ENCODE results near the gene WDFY2. TPM values are rescaled to one million over a fixed set of nuclear protein-coding genes. Genes with fewer than 3 reads are reported as not detected.
A peak's percentile ranks its signal among the peaks of the same experiment; 100 is the strongest.

Gene WDFY2
- total RNA-seq, 1 donor from 2014 or later = 16.2 TPM

GRCh38 chr13:51811920-51812451, 227.7 kb downstream of the WDFY2 start:
- peaks cover 1% of the 10 kb centered on the region for H3K9me3 Mint-ChIP-seq (ENCODE audit: unreplicated experiment)
- H3K4me1 Mint-ChIP-seq (ENCODE audit: low read depth, unreplicated experiment) = peaks cover 10% of the 10 kb centered on the region
- Histone ChIP-seq H2AFZ (ENCODE audit: low read depth, low read length) (no peak overlapping the region), H3K9me3 (ENCODE audit: insufficient read depth, low read depth, low read length) (no peaks in the 10 kb centered on the region), H3K4me1 (ENCODE audit: insufficient read depth, low read length) (no peaks in the 10 kb centered on the region), H3K27ac (ENCODE audit: low read depth, low read length) (no peak overlapping the region), H3K79me2 (ENCODE audit: insufficient read depth, low read length) (no peaks in the 10 kb centered on the region), H3K36me3 (ENCODE audit: insufficient read depth, low read length) (no peaks in the 10 kb centered on the region), H3K27me3 (ENCODE audit: insufficient read depth, low read length) (peaks cover 16% of the 10 kb centered on the region), H3K9ac (ENCODE audit: low read length) (no peak overlapping the region), H3K4me3 (ENCODE audit: insufficient read depth, low read depth, low read length) (no peak overlapping the region), H3K4me2 (ENCODE audit: low read length) (no peak overlapping the region), H4K20me1 (ENCODE audit: insufficient read depth, low read length) (no peaks in the 10 kb centered on the region)
- no peak overlapping the region for H3K4me3 Mint-ChIP-seq (ENCODE audit: unreplicated experiment)
- no peak overlapping the region for H3K27ac Mint-ChIP-seq (ENCODE audit: unreplicated experiment)
- no peaks in the 10 kb centered on the region for H3K36me3 Mint-ChIP-seq (ENCODE audit: low read depth, unreplicated experiment)
- H3K27me3 Mint-ChIP-seq (ENCODE audit: low read depth, unreplicated experiment) = peaks cover 8% of the 10 kb centered on the region
- DNase-seq (ENCODE audit: low read depth) (no peak), FAIRE-seq (no peak)
- TF ChIP-seq EZH2 (IDR thresholded peaks at IDR 0.05; ENCODE audit: insufficient read depth, low read length) (no peak), CTCF (IDR thresholded peaks at IDR 0.05; ENCODE audit: insufficient read depth, low read depth, low read length) (no peak)

GRCh38 chr13:51814071-51814470, 229.8 kb downstream of the WDFY2 start:
- Mint-ChIP-seq H3K27me3 (ENCODE audit: low read depth, unreplicated experiment) (peaks cover 26% of the 10 kb centered on the region), H3K4me1 (ENCODE audit: low read depth, unreplicated experiment) (peaks cover 10% of the 10 kb centered on the region), H3K27ac (ENCODE audit: unreplicated experiment) (no peak overlapping the region), H3K36me3 (ENCODE audit: low read depth, unreplicated experiment) (no peaks in the 10 kb centered on the region), H3K9me3 (ENCODE audit: unreplicated experiment) (no peaks in the 10 kb centered on the region), H3K4me3 (ENCODE audit: unreplicated experiment) (no peak overlapping the region)
- no peaks in the 10 kb centered on the region for H3K79me2 ChIP-seq (ENCODE audit: insufficient read depth, low read length)
- no peaks in the 10 kb centered on the region for H4K20me1 ChIP-seq (ENCODE audit: insufficient read depth, low read length)
- H3K9me3 ChIP-seq (ENCODE audit: insufficient read depth, low read depth, low read length) = no peaks in the 10 kb centered on the region
- H3K27ac ChIP-seq (ENCODE audit: low read depth, low read length) = no peak overlapping the region
- H3K4me1 ChIP-seq (ENCODE audit: insufficient read depth, low read length) = no peaks in the 10 kb centered on the region
- H2AFZ ChIP-seq (ENCODE audit: low read depth, low read length) = no peak overlapping the region
- no peak overlapping the region for H3K4me3 ChIP-seq (ENCODE audit: insufficient read depth, low read depth, low read length)
- DNase-seq (ENCODE audit: low read depth) (no peak), FAIRE-seq (no peak)
- H3K9ac ChIP-seq (ENCODE audit: low read length) = no peak overlapping the region
- H3K36me3 ChIP-seq (ENCODE audit: insufficient read depth, low read length) = no peaks in the 10 kb centered on the region
- H3K4me2 ChIP-seq (ENCODE audit: low read length) = no peak overlapping the region
- no peak for TF ChIP-seq EZH2 (IDR thresholded peaks at IDR 0.05; ENCODE audit: insufficient read depth, low read length)
- TF ChIP-seq CTCF (IDR thresholded peaks at IDR 0.05; ENCODE audit: insufficient read depth, low read depth, low read length) = no peak
- peaks cover 36% of the 10 kb centered on the region for H3K27me3 ChIP-seq (ENCODE audit: insufficient read depth, low read length)

GRCh38 chr13:51814825-51815650, 230.8 kb downstream of the WDFY2 start:
- Mint-ChIP-seq H3K27me3 (ENCODE audit: low read depth, unreplicated experiment) (peaks cover 35% of the 10 kb centered on the region), H3K9me3 (ENCODE audit: unreplicated experiment) (no peaks in the 10 kb centered on the region), H3K27ac (ENCODE audit: unreplicated experiment) (no peak overlapping the region), H3K4me3 (ENCODE audit: unreplicated experiment) (no peak overlapping the region), H3K4me1 (ENCODE audit: low read depth, unreplicated experiment) (peaks cover 10% of the 10 kb centered on the region), H3K36me3 (ENCODE audit: low read depth, unreplicated experiment) (no peaks in the 10 kb centered on the region)
- H3K9ac ChIP-seq (ENCODE audit: low read length) = peak overlapping the region; percentile 12
- no peak overlapping the region for H3K27ac ChIP-seq (ENCODE audit: low read depth, low read length)
- H3K27me3 ChIP-seq (ENCODE audit: insufficient read depth, low read length) = peaks cover 46% of the 10 kb centered on the region
- peak overlapping the region; percentile 78 for H3K4me2 ChIP-seq (ENCODE audit: low read length)
- peak overlapping the region; percentile 73 for H2AFZ ChIP-seq (ENCODE audit: low read depth, low read length)
- no peak for TF ChIP-seq EZH2 (IDR thresholded peaks at IDR 0.05; ENCODE audit: insufficient read depth, low read length)
- peak; percentile 84 for TF ChIP-seq CTCF (IDR thresholded peaks at IDR 0.05; ENCODE audit: insufficient read depth, low read depth, low read length)
- no peaks in the 10 kb centered on the region for H3K4me1 ChIP-seq (ENCODE audit: insufficient read depth, low read length)
- no peaks in the 10 kb centered on the region for H3K36me3 ChIP-seq (ENCODE audit: insufficient read depth, low read length)
- no peaks in the 10 kb centered on the region for H3K9me3 ChIP-seq (ENCODE audit: insufficient read depth, low read depth, low read length)
- FAIRE-seq = no peak
- DNase-seq (ENCODE audit: low read depth) = no peak
- H3K79me2 ChIP-seq (ENCODE audit: insufficient read depth, low read length) = no peaks in the 10 kb centered on the region
- no peaks in the 10 kb centered on the region for H4K20me1 ChIP-seq (ENCODE audit: insufficient read depth, low read length)
- H3K4me3 ChIP-seq (ENCODE audit: insufficient read depth, low read depth, low read length) = peak overlapping the region; percentile 29
